Activated naive CD4-positive, alpha-beta T cell treated with anti-CD3 and anti-CD28 coated beads for 36 hours (primary cell): Measurements from ENCODE around the gene PKP1. TPM values are rescaled to one million over a fixed set of nuclear protein-coding genes. Genes with fewer than 3 reads are reported as not detected.

Source experiments
- CTCF ChIA-PET: fragments of 350-600 bp; sonication (Branson Sonifier 250); formaldehyde crosslinking; loops from one replicate; lab custom pipeline; 2021; ENCODE audit warnings: antibody characterized with exemption; lab: Charles Lee
- DNase-seq: peaks from one replicate; pipeline ENCODE4 v3.0.0-alpha.2; 2020
- H3K27ac Mint-ChIP-seq: one replicate; pipeline ENCODE4 v1.8.0; 2021; ENCODE audit warnings: mild to moderate bottlenecking, mixed read lengths
- H3K27me3 Mint-ChIP-seq: one replicate; pipeline ENCODE4 v1.8.0; 2021; ENCODE audit warnings: low read depth, mixed read lengths
- H3K36me3 Mint-ChIP-seq: one replicate; pipeline ENCODE4 v1.8.0; 2021; ENCODE audit warnings: low read depth, mixed read lengths
- H3K4me1 Mint-ChIP-seq: one replicate; pipeline ENCODE4 v1.8.0; 2021; ENCODE audit warnings: low read depth, mixed read lengths
- H3K4me3 Mint-ChIP-seq: one replicate; pipeline ENCODE4 v1.8.0; 2021; ENCODE audit warnings: mild to moderate bottlenecking, moderate library complexity, mixed read lengths
- H3K9me3 Mint-ChIP-seq: one replicate; pipeline ENCODE4 v1.8.0; 2021; ENCODE audit warnings: mixed read lengths
- intact Hi-C: fragments of 100-400 bp; cut with micrococcal nuclease; formaldehyde crosslinking; loops from one replicate; pipeline ENCODE4 v1.15.1; 2023
- total RNA-seq, 2 experiments: library from RNA; stranded (reverse); gene quantifications; one replicate each; pipeline ENCODE4 v1.2.3, GENCODE V29; 2021

Gene PKP1
- total RNA-seq, 2 experiments from 2014 or later: not detected

DNA sequence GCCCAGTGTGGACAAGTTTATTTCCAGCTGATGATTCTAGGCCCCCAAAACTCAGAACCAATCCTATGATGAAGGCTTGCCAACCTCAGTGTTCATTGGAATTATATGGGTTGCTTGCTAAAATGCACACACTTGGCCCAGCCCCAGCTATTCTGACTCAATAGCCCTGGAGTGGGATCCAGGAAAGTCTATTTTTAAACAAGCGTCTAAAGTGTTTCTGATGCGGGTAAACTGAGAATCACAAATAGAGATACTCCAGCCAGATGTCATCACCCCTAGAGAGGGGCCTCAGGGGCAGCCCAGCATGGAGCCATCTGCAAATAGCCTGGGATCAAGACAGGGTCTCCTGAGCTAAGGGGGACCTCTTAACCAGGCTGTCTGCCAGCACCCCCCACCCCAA, 46.0 kb downstream of the PKP1 start:
- no peak for DNase-seq
- Mint-ChIP-seq H3K9me3 (no peaks in the 10 kb centered on the region), H3K36me3 (no peaks in the 10 kb centered on the region), H3K4me1 (no peaks in the 10 kb centered on the region), H3K4me3 (no peak overlapping the region), H3K27me3 (no peaks in the 10 kb centered on the region), H3K27ac (no peak overlapping the region)
- CTCF ChIA-PET: interaction anchor here (0.8 to 1.0 kb wide), 2 partner anchors 9 to 75 kb away, joined by 3 to 4 read pairs; no protein-coding TSS in a partner anchor
- intact Hi-C loops: no loop called here

DNA sequence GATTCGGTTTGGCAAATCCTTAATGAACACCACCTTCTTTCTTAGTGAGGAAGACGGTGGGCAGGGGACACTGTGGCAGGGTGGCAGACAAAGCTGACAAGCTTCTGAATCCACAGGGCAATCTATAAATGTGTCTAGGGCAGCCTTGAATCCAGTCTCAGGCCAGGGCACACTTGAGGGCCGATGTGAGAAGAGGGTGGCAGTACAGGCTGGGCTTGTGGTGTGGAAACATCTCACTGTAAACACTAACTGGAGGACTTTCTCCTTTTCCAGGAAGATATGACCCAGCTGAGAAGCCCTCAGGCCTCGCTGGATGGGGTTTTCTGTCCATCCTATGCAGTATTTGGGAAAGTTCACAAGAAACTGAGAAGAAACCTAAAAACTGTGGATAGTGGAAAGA, 46.5 kb downstream of the PKP1 start:
- H3K27ac Mint-ChIP-seq: no peak overlapping the region
- intact Hi-C loops: no loop called here
- no peaks in the 10 kb centered on the region for H3K27me3 Mint-ChIP-seq
- no peak overlapping the region for H3K4me3 Mint-ChIP-seq
- no peaks in the 10 kb centered on the region for H3K9me3 Mint-ChIP-seq
- no peaks in the 10 kb centered on the region for H3K4me1 Mint-ChIP-seq
- DNase-seq: no peak
- CTCF ChIA-PET: interaction anchor here (0.5 to 0.8 kb wide), 2 partner anchors 8 to 19 kb away, joined by 3 read pairs; no protein-coding TSS in a partner anchor
- H3K36me3 Mint-ChIP-seq: no peaks in the 10 kb centered on the region

DNA sequence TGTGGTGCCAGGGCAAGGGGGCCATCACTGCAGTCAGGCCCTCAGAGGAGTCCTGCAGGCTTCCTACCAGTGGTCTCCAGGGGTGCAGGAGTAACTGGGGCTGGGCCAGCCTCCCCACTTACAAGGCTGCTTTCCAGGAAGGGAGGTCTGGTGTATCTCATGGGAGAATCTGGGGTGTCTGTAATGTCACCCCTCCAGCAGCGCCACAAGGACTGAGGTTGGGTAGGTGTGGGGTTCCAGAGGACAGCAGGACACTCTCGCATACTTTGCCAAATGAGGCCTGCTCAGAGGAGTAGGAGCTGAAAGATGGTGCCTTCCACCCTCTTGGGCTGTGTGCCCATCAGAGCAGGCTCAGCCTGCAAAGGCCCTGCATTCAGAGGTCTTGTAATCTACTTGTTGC, 47.2 kb downstream of the PKP1 start:
- Mint-ChIP-seq H3K36me3 (no peaks in the 10 kb centered on the region), H3K4me3 (no peak overlapping the region), H3K27me3 (no peaks in the 10 kb centered on the region), H3K27ac (no peak overlapping the region), H3K4me1 (no peaks in the 10 kb centered on the region), H3K9me3 (no peaks in the 10 kb centered on the region)
- DNase-seq: no peak
- CTCF ChIA-PET: interaction anchor here (0.5 kb wide), 1 partner anchor 18 kb away, joined by 3 read pairs; no protein-coding TSS in a partner anchor
- intact Hi-C loops: no loop called here

DNA sequence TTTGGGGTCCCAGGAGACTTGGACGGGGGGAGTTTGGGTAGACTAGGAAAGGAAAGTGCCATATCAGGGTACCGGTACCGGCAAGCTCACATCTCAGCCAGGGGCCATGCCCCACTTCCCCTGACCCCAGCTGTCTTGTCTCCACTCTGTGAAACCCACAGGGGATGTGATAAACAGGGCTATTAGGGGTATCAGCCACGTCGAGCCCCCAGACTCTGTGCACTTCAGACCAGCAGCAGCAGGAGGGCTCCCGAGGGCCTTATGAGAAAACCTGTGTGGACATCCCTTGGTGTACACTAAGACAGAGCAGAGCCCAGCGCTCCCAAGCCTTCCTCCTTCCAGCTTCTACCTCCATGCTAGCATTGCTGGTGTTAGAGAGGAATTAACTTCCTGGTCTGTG, 47.9 kb downstream of the PKP1 start:
- intact Hi-C loops: no loop called here
- CTCF ChIA-PET: no interaction called here
- no peak for DNase-seq
- no peaks in the 10 kb centered on the region for H3K4me1 Mint-ChIP-seq
- no peaks in the 10 kb centered on the region for H3K9me3 Mint-ChIP-seq
- H3K27ac Mint-ChIP-seq: no peak overlapping the region
- no peak overlapping the region for H3K4me3 Mint-ChIP-seq
- no peaks in the 10 kb centered on the region for H3K36me3 Mint-ChIP-seq
- no peaks in the 10 kb centered on the region for H3K27me3 Mint-ChIP-seq

DNA sequence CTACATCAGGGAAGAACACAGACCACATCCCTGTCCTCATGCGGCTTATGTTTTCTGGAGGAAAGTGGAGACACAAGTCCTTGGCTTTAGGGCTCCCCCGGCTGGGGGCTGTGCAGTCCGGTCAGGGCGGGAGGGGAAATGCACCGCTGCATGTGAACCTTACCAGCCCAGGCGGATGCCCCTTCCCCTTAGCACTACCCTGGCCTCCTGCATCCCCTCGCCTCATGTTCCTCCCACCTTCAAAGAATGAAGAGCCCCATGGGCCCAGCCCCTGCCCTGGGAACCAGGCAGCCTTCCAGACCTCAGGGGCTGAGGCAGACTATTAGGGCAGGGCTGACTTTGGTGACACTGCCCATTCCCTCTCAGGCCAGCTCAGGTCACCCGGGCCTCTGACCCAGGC, 48.7 kb downstream of the PKP1 start:
- H3K36me3 Mint-ChIP-seq: no peaks in the 10 kb centered on the region
- CTCF ChIA-PET: no interaction called here
- no peaks in the 10 kb centered on the region for H3K9me3 Mint-ChIP-seq
- no peak overlapping the region for H3K27ac Mint-ChIP-seq
- intact Hi-C loops: no loop called here
- no peaks in the 10 kb centered on the region for H3K4me1 Mint-ChIP-seq
- no peak overlapping the region for H3K4me3 Mint-ChIP-seq
- H3K27me3 Mint-ChIP-seq: no peaks in the 10 kb centered on the region
- DNase-seq: no peak

DNA sequence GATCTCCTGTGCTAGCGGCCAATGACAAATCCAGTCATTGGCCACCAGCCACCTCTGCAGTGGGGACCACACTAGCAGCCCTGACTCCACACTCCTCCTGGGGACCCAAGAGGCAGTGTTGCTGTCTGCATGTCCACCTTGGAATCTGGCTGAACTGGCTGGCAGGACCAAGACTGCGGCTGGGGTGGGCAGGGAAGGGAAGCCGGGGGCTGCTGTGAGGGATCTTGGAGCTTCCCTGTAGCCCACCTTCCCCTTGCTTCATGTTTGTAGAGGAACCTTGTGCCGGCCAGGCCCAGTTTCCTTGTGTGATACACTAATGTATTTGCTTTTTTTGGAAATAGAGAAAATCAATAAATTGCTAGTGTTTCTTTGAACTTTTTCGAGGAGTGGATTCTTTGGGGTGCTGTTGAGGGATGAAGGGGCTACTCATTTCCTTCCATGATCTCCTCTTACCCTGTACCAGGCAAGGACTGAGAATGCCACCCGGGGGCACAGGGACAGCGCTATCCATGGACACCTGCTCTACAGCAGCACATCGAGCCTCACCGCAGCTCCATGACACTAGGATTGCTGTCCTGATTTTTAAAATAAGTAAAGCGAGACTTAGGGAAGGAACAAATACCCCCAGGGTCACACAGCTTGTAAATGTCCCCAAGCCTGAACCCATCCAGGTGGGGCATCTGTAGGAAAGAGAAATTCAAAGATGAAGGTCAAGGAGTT, 49.5 kb downstream of the PKP1 start:
- H3K36me3 Mint-ChIP-seq: no peaks in the 10 kb centered on the region
- CTCF ChIA-PET: interaction anchor here (1.0 kb wide), 1 partner anchor 13 kb away, joined by 3 read pairs; no protein-coding TSS in a partner anchor
- intact Hi-C loops: no loop called here
- H3K4me3 Mint-ChIP-seq: no peak overlapping the region
- DNase-seq: no peak
- H3K27ac Mint-ChIP-seq: no peak overlapping the region
- H3K27me3 Mint-ChIP-seq: no peaks in the 10 kb centered on the region
- no peaks in the 10 kb centered on the region for H3K9me3 Mint-ChIP-seq
- no peaks in the 10 kb centered on the region for H3K4me1 Mint-ChIP-seq

DNA sequence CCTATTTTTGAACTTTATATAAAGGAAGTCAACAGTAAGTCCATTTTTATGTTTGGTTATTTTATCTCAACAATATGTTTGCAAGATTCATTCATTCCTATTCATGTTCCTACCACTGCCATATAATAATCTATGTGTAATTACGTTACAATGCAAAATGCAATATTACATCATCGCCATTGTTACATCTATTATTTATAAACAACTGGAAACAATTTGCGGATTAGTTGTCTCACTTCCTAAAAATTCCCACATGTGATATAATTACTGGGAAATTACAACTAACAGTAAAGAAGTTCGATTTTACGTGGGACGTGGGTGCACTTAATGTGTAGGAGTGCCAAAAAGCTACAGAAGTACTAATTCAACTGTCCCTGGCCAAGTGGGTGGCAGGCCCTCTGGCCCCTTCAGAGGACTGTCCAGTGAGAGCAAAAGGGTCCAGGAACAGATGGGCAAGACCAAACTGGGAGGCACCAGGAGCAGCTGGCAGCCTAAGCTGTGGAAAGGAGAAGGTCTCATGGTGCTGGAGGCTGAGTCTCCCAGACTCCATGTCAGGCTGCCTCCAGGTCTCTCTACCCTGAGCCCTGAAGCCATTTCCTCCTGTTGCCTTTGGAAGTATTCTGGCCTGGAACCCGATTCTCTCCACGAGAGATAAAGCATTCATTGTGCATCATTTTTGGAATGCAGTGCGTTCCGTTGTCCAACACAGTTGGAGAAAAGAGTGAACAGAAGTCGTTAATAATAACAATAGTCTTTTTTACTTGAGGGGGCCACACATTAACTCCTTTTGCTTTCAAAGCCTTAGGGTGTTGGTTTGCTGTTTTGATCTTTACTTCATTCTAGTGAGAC, 51.2 kb downstream of the PKP1 start:
- CTCF ChIA-PET: interaction anchor here (0.7 to 0.8 kb wide), 2 partner anchors 14 to 80 kb away, joined by 3 to 4 read pairs; no protein-coding TSS in a partner anchor
- no peaks in the 10 kb centered on the region for H3K9me3 Mint-ChIP-seq
- H3K4me1 Mint-ChIP-seq: no peaks in the 10 kb centered on the region
- H3K27ac Mint-ChIP-seq: no peak overlapping the region
- no peaks in the 10 kb centered on the region for H3K36me3 Mint-ChIP-seq
- no peak for DNase-seq
- intact Hi-C loops: no loop called here
- no peak overlapping the region for H3K4me3 Mint-ChIP-seq
- no peaks in the 10 kb centered on the region for H3K27me3 Mint-ChIP-seq

DNA sequence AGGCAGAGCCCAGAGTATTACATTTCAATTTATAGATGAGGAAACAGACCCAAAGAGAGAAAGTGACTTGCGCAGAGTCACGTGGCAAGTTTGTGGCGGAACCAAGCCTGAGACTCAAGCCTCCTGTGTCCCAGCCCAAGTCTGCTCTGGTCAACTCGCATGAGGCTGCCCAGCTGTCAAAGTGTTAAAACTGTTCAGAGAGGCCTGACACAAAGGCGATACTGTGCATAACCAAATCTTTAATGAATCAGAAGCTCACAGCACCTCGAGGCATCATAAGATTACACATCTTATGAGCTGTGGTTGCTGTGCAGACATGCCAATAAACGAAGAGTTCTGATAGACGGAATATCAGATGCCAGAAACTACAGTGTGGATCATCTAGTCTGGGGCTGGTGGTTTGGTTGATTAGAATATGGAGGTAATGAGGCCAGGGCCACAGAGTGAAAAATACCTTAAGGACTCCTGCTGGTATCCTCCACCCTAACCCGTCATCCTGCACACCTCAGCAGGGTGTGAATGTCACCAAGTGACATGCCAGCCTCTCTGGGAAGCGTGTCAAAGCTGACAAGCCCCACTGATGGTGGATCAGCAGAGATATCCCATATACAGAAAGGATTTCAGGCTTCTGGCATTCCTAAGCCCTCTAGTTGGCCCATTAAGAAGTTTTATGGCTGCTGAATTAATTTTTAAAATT, 52.0 kb downstream of the PKP1 start:
- no peaks in the 10 kb centered on the region for H3K9me3 Mint-ChIP-seq
- H3K36me3 Mint-ChIP-seq: no peaks in the 10 kb centered on the region
- CTCF ChIA-PET: no interaction called here
- intact Hi-C loops: no loop called here
- DNase-seq: no peak
- no peak overlapping the region for H3K4me3 Mint-ChIP-seq
- H3K4me1 Mint-ChIP-seq: no peaks in the 10 kb centered on the region
- no peaks in the 10 kb centered on the region for H3K27me3 Mint-ChIP-seq
- H3K27ac Mint-ChIP-seq: no peak overlapping the region

DNA sequence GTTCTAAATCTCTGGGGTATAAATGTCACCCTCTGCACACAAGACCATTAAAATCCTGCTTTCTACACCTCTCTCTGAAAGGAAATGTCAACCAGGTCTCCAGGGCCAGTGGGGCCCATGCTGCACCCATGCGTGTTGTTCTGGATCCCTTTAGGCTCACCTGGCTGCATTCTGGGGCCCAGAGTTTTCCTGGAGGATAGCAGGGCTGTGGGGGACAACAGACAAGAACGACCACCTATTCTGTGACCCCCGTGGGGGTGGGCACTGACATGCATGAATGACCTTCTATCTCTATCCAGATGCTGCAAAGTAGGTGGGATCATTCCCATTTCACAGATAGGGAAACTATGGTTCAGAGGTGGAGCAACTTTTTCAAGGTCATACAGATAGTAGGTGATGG, 52.6 kb downstream of the PKP1 start:
- no peaks in the 10 kb centered on the region for H3K9me3 Mint-ChIP-seq
- CTCF ChIA-PET: no interaction called here

DNA sequence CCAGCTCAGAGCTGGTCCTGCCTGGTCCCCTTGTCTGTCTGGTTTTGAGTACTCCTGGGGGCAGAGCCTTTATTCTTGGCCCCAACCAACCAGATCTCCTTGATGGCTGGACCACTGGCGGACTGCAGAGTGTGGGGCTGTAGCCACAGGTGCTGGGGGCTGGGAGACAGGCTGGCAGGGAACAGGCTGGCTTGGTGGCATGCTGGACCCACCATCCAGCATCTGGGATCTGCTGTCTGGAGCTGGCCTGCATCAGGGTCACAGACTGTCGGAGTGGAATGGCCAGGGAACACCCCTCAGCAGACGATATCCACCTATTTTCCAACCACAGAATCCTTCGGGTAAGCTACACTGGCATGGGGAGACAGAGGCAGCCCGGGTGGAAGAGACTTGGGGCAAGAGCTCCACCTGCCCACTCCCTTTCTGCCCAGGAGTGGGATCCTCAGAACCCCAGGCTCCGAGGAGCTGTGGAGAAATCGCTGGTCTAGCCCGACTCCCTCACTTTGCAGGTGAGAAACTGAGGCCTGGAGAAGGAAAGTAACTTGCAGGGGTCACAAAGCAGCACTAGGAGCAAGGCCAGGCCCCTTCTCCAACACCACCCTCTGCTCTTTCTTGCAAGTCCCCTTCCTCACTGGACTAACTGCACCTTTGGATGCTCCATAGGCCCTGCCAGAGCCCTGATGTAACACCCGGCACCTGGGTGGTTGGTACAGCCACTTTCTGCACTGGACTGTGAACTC, 53.6 kb downstream of the PKP1 start:
- no peaks in the 10 kb centered on the region for H3K36me3 Mint-ChIP-seq
- H3K9me3 Mint-ChIP-seq: peaks cover 4% of the 10 kb centered on the region
- intact Hi-C loops: no loop called here
- peaks cover 6% of the 10 kb centered on the region for H3K27me3 Mint-ChIP-seq
- no peaks in the 10 kb centered on the region for H3K4me1 Mint-ChIP-seq
- CTCF ChIA-PET: no interaction called here
- DNase-seq: no peak
- H3K27ac Mint-ChIP-seq: no peak overlapping the region
- H3K4me3 Mint-ChIP-seq: no peak overlapping the region

More for the DNA sequence above, 52.6 kb downstream of the PKP1 start:
- Mint-ChIP-seq H3K36me3 (no peaks in the 10 kb centered on the region), H3K27me3 (no peaks in the 10 kb centered on the region), H3K4me3 (no peak overlapping the region), H3K27ac (no peak overlapping the region), H3K4me1 (no peaks in the 10 kb centered on the region)
- intact Hi-C loops: no loop called here
- DNase-seq: no peak

DNA sequence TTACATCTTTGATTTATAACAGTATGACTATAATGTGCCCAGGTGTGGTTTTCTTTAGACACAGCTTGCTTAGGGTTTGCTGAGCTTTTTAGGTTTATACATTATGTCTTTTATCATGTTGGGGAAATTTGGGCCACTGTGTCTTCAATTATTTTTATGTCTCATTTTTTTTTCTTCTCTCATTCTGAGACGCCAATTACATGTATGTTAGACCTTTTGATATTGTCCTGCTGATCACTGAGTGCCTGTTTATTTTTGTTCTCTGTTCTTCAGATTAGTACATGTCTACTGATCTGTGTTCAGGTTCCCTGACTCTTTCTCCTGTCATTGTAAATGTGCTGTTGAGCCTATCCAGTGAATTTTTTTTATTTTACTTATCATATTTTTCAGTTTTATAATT, 58.1 kb downstream of the PKP1 start:
- Mint-ChIP-seq H3K4me1 (no peaks in the 10 kb centered on the region), H3K27ac (no peak overlapping the region), H3K9me3 (peaks cover 4% of the 10 kb centered on the region), H3K4me3 (no peak overlapping the region), H3K36me3 (no peaks in the 10 kb centered on the region), H3K27me3 (peaks cover 12% of the 10 kb centered on the region)
- CTCF ChIA-PET: no interaction called here
- DNase-seq: no peak
- intact Hi-C loops: no loop called here
